ENCODE measurements around the gene MAP3K10. TPM values are rescaled to one million over a fixed set of nuclear protein-coding genes. Genes with fewer than 3 reads are reported as not detected.

Gene MAP3K10
- total and polyA plus RNA-seq, 2 of the 13 experiments (the other 11 are each of a cell fraction or from before 2014, with no cell fraction given), result 3.4 to 5.0 TPM

GRCh38 chr19:40228863-40229262 lies 37.6 kb downstream of the MAP3K10 start:
- Histone ChIP-seq H3K36me3 (replicated peaks in 1 of 2; ENCODE audit: control insufficient read depth in 1 of 2, insufficient read depth in 2 of 2, low read length in 2 of 2) (peaks cover 0 to 2% of the 10 kb centered on the region in 2 experiments; a peak in 2 of 5 replicates), H3K4me1 (ENCODE audit: insufficient read depth, low read length) (peaks cover 86% of the 10 kb centered on the region), H4K20me1 (ENCODE audit: insufficient read depth, low read length) (no peaks in the 10 kb centered on the region), H3K27ac (ENCODE audit: extremely low read length, insufficient read depth, low read length) (no peak overlapping the region), H3K79me2 (ENCODE audit: insufficient read depth, low read length) (no peaks in the 10 kb centered on the region), H3K4me3 (replicated peaks in 1 of 3; ENCODE audit: insufficient read depth in 1 of 3, low read depth in 2 of 3, low read length in 3 of 3) (no peak overlapping the region), H2AFZ (ENCODE audit: low read length) (no peak overlapping the region), H3K27me3 (ENCODE audit: control insufficient read depth in 1 of 2, insufficient read depth in 2 of 2, low read length in 2 of 2) (no peaks in the 10 kb centered on the region), H3K4me2 (ENCODE audit: low read depth, low read length) (no peak overlapping the region), H3K9me3 (ENCODE audit: low read length) (no peaks in the 10 kb centered on the region), H3K9ac (ENCODE audit: insufficient read depth, low read depth, low read length) (no peak overlapping the region)
- CTCF ChIA-PET (ENCODE audit: low intra/inter-chr PET ratio, low total read pairs), result no interaction called here
- intact Hi-C loops (cut with micrococcal nuclease; ENCODE audit: unreplicated experiment), result no loop called here
- POLR2A ChIA-PET, result interaction anchor here (1.0 kb wide), 1 partner anchor 75 kb away, joined by 3 read pairs; no protein-coding TSS in a partner anchor
- DNase-seq (ENCODE audit: low spot score) (no peak), FAIRE-seq (no peak), ATAC-seq (no peak)
- whole genome bisulfite sequencing (ENCODE audit: low lambda C conversion rate), result 96% methylated on average over 5 of the region's 5 CpGs
- no TSS peak for BruUV-seq (replicated peaks)
- in situ Hi-C loops (cut with HindIII; ENCODE audit: extremely low pct_ligation_motif_present, low pct_unique_long_range_greater_than_20kb), result no loop called here
- TF ChIP-seq ZNF430 (CRISPR knock-in tag; IDR thresholded peaks at IDR 0.05) (no peak), ZNF441 (CRISPR knock-in tag; IDR thresholded peaks at IDR 0.05; ENCODE audit: borderline replicate concordance) (no peak), ATF4 (CRISPR knock-in tag; IDR thresholded peaks at IDR 0.05) (no peak), GATAD2A (CRISPR knock-in tag; IDR thresholded peaks at IDR 0.05) (no peak), MXD4 (CRISPR knock-in tag; IDR thresholded peaks at IDR 0.05) (no peak), ZNF782 (CRISPR knock-in tag; IDR thresholded peaks at IDR 0.05; ENCODE audit: borderline replicate concordance) (no peak), ZMYM2 (CRISPR knock-in tag; IDR thresholded peaks at IDR 0.05) (no peak), ZNF879 (CRISPR knock-in tag; IDR thresholded peaks at IDR 0.05) (no peak), MYNN (CRISPR knock-in tag; IDR thresholded peaks at IDR 0.05; ENCODE audit: low read depth) (no peak), ELF1 (CRISPR knock-in tag; IDR thresholded peaks at IDR 0.05) (no peak), SP5 (CRISPR knock-in tag; IDR thresholded peaks at IDR 0.05; ENCODE audit: borderline replicate concordance, low read depth) (no peak), NONO (IDR thresholded peaks at IDR 0.05) (no peak), NONO (CRISPR knock-in tag; conservative IDR thresholded peaks at IDR 0.05) (no peak), SKIL (CRISPR knock-in tag; IDR thresholded peaks at IDR 0.05; ENCODE audit: borderline replicate concordance) (no peak), CREBL2 (CRISPR knock-in tag; IDR thresholded peaks at IDR 0.05; ENCODE audit: borderline replicate concordance) (no peak), SRSF9 (IDR thresholded peaks at IDR 0.05; ENCODE audit: borderline replicate concordance, insufficient read depth, low read depth, low read length, poor library complexity, severe bottlenecking) (no peak)
- TF ChIP-seq, protein P1, sequence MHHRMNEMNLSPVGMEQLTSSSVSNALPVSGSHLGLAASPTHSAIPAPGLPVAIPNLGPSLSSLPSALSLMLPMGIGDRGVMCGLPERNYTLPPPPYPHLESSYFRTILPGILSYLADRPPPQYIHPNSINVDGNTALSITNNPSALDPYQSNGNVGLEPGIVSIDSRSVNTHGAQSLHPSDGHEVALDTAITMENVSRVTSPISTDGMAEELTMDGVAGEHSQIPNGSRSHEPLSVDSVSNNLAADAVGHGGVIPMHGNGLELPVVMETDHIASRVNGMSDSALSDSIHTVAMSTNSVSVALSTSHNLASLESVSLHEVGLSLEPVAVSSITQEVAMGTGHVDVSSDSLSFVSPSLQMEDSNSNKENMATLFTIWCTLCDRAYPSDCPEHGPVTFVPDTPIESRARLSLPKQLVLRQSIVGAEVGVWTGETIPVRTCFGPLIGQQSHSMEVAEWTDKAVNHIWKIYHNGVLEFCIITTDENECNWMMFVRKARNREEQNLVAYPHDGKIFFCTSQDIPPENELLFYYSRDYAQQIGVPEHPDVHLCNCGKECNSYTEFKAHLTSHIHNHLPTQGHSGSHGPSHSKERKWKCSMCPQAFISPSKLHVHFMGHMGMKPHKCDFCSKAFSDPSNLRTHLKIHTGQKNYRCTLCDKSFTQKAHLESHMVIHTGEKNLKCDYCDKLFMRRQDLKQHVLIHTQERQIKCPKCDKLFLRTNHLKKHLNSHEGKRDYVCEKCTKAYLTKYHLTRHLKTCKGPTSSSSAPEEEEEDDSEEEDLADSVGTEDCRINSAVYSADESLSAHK (CRISPR knock-in tag; IDR thresholded peaks at IDR 0.05; ENCODE audit: borderline replicate concordance), result no peak
- TF ChIP-seq, protein P2, sequence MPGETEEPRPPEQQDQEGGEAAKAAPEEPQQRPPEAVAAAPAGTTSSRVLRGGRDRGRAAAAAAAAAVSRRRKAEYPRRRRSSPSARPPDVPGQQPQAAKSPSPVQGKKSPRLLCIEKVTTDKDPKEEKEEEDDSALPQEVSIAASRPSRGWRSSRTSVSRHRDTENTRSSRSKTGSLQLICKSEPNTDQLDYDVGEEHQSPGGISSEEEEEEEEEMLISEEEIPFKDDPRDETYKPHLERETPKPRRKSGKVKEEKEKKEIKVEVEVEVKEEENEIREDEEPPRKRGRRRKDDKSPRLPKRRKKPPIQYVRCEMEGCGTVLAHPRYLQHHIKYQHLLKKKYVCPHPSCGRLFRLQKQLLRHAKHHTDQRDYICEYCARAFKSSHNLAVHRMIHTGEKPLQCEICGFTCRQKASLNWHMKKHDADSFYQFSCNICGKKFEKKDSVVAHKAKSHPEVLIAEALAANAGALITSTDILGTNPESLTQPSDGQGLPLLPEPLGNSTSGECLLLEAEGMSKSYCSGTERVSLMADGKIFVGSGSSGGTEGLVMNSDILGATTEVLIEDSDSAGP (CRISPR knock-in tag; IDR thresholded peaks at IDR 0.05; ENCODE audit: borderline replicate concordance), result no peak

All from HepG2 (cell line).